GM18858 (cell line): ENCODE data around the gene MOGAT3.
A peak's percentile ranks its signal among the peaks of the same experiment; 100 is the strongest.

Experiments
- ATAC-seq: cut with Tn5 transposase; IDR thresholded peaks from one replicate; pipeline ENCODE4 v1.9.1; 2021; ENCODE audit not compliant: unreplicated experiment

MOGAT3 gene, protein sequence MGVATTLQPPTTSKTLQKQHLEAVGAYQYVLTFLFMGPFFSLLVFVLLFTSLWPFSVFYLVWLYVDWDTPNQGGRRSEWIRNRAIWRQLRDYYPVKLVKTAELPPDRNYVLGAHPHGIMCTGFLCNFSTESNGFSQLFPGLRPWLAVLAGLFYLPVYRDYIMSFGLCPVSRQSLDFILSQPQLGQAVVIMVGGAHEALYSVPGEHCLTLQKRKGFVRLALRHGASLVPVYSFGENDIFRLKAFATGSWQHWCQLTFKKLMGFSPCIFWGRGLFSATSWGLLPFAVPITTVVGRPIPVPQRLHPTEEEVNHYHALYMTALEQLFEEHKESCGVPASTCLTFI

GRCh38 chr7:101200862-101201599 lies at the start of gene MOGAT3:
MOGAT3 (minus strand) TSS chr7:101201036; CDS start chr7:101200854, 182 bp downstream.
- ATAC-seq: no peak

- peak; percentile 38 for ATAC-seq
Observed at GRCh38 chr7:101250324-101250723, 49.5 kb upstream of the MOGAT3 start.

GRCh38 chr7:101248276-101248675 lies 47.4 kb upstream of the MOGAT3 start:
- ATAC-seq: no peak

DNA sequence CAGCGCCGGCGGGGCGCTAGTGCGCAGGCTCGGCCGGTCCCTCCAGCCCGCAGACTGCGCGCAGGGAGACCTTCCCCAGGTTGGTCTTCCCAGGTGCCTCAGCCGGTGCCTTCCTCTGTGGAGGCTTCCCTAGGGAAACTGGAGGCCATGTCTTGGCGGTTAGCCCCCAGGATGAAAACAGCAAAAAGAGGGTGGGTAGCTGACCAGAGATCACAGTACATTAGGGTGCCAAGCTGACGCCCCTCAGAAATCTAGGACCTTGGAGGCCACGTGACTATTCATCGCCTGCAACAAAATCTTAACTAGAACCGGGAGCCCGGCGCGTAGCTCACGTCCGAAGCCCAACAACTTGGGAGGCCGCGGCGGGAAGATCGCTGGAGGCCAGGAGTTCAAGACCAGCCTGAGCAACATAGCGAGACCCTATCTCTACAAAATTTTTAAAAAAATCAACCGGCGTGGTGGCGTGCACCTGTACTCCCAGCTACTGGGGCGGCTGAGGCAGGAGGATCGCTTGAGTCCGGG lies 44.4 kb upstream of the MOGAT3 start:
- no peak for ATAC-seq

DNA sequence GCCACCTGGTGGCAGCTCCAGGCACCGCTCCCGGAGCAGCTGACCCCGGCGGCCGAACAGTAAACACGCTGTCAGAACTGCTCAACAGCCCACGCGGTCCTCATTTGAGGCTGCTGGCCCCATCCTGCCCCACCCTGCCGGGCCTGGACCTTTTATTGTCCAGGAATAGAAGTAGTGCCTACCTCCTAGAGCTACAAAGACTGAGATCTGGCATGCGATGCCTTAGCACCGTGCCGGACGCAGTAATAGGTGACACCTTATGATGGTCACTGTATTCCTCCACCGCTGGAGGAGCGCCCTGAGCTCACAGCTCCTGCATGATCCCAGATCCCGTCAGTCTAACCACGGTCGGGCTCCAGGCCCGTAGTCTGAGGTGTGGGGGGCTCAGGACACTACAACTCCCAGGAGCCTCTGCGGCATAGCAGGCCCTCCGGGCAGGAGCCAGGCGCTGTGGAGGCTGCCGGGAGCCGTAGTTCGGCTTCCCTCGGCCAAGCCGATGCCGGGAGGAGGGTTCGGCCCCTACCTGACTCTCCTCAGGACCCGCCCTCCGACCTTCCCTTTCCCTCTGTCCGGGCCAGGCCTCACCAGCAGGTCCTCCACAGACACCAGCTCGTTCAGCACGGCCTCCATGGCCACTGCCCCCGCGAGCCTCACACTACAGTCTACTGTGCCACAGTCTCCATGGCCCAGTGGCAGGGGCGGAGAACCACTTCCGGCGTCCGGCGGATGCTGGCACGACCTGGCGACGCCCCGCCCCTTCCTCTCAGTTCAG lies 43.7 kb upstream of the MOGAT3 start, which contains the start of gene FIS1:
TSS of gene FIS1 (minus strand) at position 707 of the 772 bp plus-strand sequence. CDS start at position 630, 77 bp downstream.
- ATAC-seq: peak; percentile 76

DNA sequence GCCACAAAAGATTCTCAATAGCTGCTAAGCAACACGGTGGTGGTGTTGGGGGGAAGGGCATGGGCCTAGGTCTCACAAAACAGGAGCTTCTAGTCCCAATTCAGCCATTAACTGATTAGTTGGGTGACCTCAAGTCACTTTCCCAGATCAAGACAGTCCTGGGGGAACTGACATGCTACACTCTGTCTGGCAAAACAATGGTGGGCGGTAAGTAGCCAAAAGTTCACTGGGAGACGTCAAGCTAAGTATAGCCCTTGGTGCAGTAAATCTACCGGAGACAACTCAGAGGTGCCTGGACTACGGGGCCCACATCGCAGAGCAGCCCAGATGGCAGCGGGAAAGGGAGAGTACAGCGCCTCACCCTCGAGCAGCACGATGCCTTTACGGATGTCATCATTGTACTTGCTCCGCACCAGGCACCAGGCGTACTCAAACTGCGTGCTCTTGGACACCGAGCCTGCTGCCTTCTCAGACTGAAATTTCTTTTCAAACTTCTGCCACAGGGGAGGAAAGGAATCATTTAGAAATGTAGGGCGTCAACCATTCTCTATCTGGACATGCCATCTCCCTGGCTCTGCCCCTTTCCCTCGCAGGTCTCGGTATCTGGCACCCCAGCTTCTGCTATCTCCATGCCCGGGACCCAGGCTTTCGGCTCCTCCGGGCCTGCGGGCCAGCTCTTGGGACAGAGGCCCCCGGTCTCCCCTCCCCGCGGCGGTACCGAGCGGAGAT lies 43.0 kb upstream of the MOGAT3 start:
- no peak for ATAC-seq

GRCh38 chr7:101241443-101242349 lies 40.9 kb upstream of the MOGAT3 start:
- ATAC-seq: no peak

DNA sequence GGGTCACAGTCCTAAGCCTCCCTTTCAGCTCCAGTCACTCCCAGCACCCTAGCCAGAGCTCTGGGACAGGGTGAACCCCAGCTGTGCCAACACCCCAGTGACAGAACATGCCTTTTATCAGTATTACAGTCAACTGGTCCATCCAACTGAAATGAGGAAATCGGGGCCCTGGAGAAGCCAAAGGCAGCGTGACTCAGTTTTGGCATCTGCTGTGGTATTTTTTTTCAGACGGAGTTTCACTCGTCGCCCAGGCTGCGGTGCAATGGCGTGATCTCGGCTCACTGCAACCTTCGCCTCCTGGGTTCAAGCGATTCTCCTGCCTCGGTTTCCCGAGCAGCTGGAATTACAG lies 40.2 kb upstream of the MOGAT3 start:
- ATAC-seq: no peak

GRCh38 chr7:101240226-101241014 lies 39.6 kb upstream of the MOGAT3 start:
- ATAC-seq: no peak

- ATAC-seq: no peak
Observed at GRCh38 chr7:101239951-101240220, 39.0 kb upstream of the MOGAT3 start.

- ATAC-seq: no peak
Observed at GRCh38 chr7:101239191-101239950, 38.5 kb upstream of the MOGAT3 start.

GRCh38 chr7:101238226-101239182 lies 37.7 kb upstream of the MOGAT3 start:
- no peak for ATAC-seq

- ATAC-seq: no peak
Observed at GRCh38 chr7:101237206-101238067, 36.6 kb upstream of the MOGAT3 start, which contains the start of gene CLDN15. CLDN15 (minus strand) TSS chr7:101237802; CDS start chr7:101237581, 221 bp downstream.

- ATAC-seq: no peak
Observed at GRCh38 chr7:101236292-101236835, 35.5 kb upstream of the MOGAT3 start.

DNA sequence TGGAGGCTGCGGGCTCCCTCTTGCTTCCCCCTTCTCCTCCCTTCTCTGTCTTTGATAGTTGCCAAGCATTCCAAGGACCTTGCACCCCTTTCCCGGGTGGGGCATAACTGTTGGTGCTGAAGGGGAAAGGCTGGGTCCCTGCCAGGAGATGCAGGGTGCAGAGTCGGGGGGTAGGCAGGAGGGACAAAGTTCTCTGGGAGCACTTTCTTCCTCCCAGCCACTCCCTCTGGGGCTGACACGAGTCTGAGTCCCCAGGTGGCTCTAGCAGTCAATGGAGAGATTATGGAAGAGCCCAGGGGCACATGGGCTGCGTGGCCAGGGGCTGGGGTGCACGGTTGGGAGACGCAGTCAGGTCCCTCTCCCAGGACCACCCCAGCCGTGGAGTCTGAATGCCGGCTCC lies 34.7 kb upstream of the MOGAT3 start:
- no peak for ATAC-seq

- no peak for ATAC-seq
Observed at GRCh38 chr7:101235050-101235449, 34.2 kb upstream of the MOGAT3 start.
